NCI-H187 treated with DMSO at 0.1 percent for 48 hours (cell line): ENCODE data around the gene THAP4.

ENCODE experiments used
- DNase-seq: peaks from one replicate; lab custom pipeline; 2025; lab: John Stamatoyannopoulos, UW

The THAP4 gene

GRCh38 chr2:241546771-241547498 is 90.0 kb downstream of the THAP4 start:
- no peak for DNase-seq

DNA sequence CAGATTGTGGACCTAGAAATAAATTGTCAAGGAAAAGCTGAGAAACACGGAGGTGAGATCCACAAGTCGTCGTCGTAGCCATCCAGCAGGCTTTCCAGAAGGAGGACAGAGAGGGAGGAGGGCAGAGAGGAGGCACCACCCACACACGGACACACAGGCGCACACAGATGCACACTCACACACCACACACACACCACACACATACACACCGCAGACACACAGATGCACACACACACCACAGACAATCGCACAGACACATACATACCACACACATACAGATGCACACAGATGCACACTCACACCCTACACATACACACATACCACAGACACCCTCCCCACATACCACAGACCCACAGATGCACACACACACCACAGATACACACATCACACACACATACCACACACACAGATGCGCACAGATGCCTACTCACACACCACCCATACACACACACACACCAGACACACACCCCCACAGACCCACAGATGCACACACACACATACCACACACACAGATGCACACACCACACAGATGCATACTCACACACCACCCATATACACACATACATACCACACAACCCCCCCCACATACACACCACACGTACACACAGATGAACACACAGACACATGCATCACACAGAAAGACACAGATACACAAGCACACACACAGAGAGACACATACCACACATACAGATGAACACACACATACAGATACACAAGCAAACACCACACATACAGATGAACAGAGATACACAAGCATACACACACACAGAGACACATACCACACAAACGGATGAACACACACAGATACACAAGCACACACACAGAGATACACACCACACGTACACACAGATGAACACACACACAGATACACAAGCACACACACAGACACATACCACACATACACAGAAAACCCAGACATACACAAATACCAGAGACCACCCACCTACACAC is 91.2 kb downstream of the THAP4 start:
- no peak for DNase-seq

DNA sequence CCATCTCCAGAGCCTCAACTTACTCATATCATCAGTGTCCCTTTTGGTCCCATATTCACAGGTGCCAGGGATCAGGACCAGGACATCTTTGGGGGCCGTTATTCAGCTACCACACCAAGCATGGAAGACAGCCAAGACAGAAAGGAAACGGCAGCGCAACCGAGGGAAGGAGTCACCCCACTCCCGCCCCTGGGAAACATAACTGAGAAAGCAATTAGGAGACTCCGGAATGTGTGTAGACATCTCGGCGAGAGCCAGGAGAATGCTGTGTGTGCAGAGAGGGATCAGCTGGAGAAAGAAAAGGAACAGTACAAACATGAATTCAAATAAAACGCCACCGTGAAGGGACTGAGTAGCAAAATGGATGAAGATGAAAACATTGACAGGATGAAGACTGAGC is 91.9 kb downstream of the THAP4 start:
- no peak for DNase-seq

GRCh38 chr2:241542278-241542605 is 94.7 kb downstream of the THAP4 start:
- DNase-seq = no peak

- DNase-seq = no peak
Measured at GRCh38 chr2:241541564-241542277, 95.2 kb downstream of the THAP4 start.

GRCh38 chr2:241540771-241541561 is 96.0 kb downstream of the THAP4 start:
- DNase-seq = peak; percentile 11

DNA sequence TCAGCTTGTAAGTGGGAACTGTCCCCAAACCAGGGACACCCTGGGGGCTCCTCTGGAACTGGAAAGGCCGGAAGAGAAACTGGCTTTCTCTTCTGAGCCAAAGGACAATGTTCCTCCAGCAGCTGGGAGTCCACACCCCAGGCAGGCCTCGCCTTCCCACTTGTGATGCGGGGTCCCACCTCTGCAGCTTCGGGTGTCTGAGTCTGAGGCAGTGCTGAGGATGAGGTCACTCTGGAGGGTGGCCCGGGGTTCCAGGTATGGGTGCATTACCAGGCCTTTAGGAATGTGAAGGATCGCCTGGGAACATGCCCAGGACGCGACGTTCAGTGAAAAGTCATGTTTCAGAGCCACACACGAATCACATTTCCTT is 96.6 kb downstream of the THAP4 start:
- DNase-seq = no peak

DNA sequence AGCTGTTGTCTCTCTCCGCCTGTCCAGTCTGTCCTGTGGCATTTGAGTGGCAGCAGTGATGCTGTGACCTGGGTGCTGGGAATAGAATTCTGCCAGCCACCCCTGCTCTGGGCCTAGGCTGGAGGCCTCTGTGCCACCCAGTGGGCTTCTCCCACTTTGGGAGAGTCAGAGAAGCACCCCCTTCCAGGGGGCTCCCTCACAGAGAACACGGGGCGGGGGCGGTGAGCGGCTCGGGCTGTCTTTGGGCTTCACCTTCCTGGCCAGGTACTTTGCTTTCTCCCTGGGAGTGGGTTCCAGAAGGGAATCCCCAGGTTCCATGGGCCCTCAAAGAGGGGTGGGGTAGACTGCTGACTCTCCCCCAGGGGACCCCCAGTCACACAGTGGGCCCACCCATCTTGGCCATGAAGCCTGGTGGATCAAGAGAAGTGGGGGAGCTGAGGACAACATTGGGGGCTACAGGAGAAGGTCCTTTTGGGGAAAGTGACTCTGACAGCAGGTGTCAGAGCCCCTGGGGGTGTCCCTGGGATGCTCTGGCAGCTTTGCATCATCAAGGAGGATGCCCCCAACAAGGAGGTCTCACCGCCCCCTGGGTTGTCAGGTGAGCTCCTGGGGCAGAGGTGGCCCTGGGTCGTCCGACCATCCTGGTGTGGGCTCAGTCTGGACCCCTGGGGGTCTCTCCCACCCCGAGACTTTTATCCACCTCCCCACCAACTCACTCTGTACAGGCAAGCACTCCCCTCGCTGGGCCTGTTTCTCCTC is 97.2 kb downstream of the THAP4 start:
- DNase-seq = no peak

GRCh38 chr2:241538838-241539615 is 97.9 kb downstream of the THAP4 start:
- no peak for DNase-seq

DNA sequence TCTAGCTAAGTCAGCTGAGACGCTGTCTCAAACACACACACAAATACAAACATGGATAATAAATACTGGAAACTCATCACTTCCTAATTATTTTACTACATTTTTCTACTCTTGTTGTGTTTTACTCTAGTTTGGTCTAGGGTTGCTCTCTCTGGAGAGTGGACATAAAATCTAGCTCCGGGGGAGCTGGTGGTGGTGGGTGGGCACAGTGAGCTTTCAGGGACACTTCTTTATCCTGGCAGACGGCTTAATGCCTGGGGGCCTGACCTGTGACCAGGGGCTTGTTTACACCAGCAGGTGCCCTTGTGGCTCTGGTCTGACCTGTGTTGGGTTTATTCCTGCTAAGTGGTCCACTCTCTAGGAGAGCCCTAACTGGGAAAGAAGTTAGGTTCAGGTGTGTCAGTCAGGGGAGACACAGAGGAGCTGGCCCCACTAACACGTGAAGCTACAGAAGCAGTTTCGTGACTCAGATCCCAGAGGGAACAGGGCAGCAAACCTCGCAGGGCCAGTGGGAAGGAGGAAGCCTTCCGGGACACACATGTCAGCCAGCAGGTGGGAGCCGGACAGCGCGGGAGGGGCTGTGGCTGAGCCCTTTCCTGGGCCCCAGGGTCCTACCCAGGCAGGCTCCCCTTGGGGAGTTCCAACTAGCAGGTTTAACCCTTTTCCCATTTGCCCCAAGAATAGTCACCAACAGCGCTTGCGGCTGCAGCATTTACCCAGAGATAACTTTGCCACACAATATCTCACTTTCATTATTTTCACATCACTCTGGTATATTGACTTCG is 100.9 kb downstream of the THAP4 start:
- DNase-seq = no peak

DNA sequence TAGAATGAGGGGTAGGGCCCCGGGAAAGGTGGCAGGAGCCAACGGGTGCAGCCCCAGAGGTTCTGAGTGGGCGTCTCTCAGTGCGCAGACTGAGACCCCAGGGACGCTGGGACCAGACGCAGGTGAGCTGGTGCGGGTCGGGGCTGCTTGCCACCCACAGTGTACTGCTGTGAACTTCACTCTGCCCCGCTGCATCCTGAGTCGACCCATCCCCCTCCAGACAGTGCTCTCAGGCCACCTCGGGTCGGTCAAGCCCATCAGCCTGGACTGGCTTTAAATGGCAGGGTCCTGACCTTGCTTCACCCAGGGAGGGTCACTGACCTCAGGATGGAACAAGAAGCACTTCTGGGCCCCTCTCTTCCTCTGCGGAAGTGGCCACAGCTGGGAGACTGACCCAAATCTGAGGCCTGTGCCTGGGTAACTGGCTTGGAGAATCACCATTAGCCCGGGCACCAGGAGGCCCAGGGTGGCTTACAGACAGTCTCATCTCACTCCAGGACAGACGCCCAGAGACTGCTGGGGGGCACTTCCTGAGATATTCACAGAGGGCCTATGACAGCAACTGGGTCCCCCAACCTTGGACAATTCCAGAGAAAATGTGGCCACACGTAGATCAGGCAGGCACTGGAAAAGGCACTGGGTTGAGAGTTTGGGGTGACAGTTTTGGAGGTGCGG is 102.1 kb downstream of the THAP4 start:
- DNase-seq = no peak
